Thymus (tissue), 11 donors: ENCODE data around the gene VPS35L. TPM values are rescaled to one million over a fixed set of nuclear protein-coding genes. Genes with fewer than 3 reads are reported as not detected.
"Not testable (repeated sequence)": the region's sequence is repeated elsewhere in the genome, so short reads cannot be mapped to it uniquely, and the experiment has no call there.

ENCODE experiments used
- DNase-seq, 9 donors: peaks; one replicate each; pipeline ENCODE4 v3.0.0-alpha.2; 2013; ENCODE audit warnings: low spot score in 9 of 9, low read depth in 6 of 9, missing footprints in 1 of 9
- H3K27ac ChIP-seq, 2 donors: one replicate each; pipeline ENCODE4 v1.5.1; 2013; ENCODE audit warnings: control low read depth in 1 of 2, low read depth in 1 of 2, low read length in 1 of 2, mild to moderate bottlenecking in 1 of 2, moderate library complexity in 1 of 2
- H3K27me3 ChIP-seq, 2 donors: one replicate each; pipeline ENCODE4 v1.5.1; 2013; ENCODE audit warnings: low read length in 1 of 2; ENCODE audit not compliant: control insufficient read depth in 2 of 2, insufficient read depth in 1 of 2
- H3K36me3 ChIP-seq, 2 donors: one replicate each; pipeline ENCODE4 v1.5.1; 2013; ENCODE audit warnings: low read length in 1 of 2, mild to moderate bottlenecking in 1 of 2, moderate library complexity in 1 of 2; ENCODE audit not compliant: control insufficient read depth in 2 of 2, insufficient read depth in 2 of 2
- H3K4me1 ChIP-seq, 2 donors: one replicate each; pipeline ENCODE4 v1.5.1; 2013; ENCODE audit warnings: low read length in 2 of 2; ENCODE audit not compliant: control insufficient read depth in 2 of 2, insufficient read depth in 2 of 2
- H3K4me3 ChIP-seq, 2 donors: one replicate each; pipeline ENCODE4 v1.5.1; 2013; ENCODE audit warnings: low read length in 2 of 2, control low read depth in 1 of 2, mild to moderate bottlenecking in 1 of 2
- H3K9me3 ChIP-seq, 2 donors: one replicate each; pipeline ENCODE4 v1.5.1; 2013; ENCODE audit warnings: low read length in 1 of 2, mild to moderate bottlenecking in 1 of 2; ENCODE audit not compliant: control insufficient read depth in 2 of 2, insufficient read depth in 1 of 2
- WGBS: extraction: QIAGEN DNeasy Blood & Tissue Kit; methylation state at CpG from one replicate; pipeline ENCODE4 v1.1.7; 2013; 5-methylcytosine and 5-hydroxymethylcytosine counted together
- polyA plus RNA-seq: library from polyadenylated mRNA; stranded (reverse); fragments of 200-250 nt; gene quantifications from one replicate; pipeline ENCODE4 v1.2.3, GENCODE V29; 2013
- total RNA-seq: library from RNA; stranded (reverse); fragments of 120-200 nt; gene quantifications from one replicate; pipeline ENCODE4 v1.2.4, GENCODE V29; 2013
- donor health status: healthy.

Gene VPS35L
- total and polyA plus RNA-seq, 2 donors, result 19.5 to 23.7 TPM

DNA sequence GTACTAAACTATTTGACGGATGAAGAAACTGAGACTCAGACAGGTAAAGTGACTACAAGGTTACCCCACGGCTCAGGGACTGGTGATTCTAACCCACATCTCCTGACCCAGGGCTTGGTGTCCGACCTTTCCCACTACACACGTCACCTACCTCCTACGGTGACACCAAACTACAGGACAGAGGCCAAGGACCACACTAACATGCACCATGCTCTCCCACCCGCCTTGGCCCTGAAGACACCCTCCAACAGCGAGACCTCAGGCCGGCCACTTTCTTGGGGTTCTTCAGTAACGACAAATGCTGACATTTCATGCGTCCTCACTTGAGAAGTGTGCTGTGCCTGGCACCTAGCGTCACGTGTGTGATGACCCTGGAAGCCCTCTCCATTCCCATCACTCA lies 156.1 kb downstream of the VPS35L start:
- H3K4me1 ChIP-seq, result no peaks in the 10 kb centered on the region
- H3K27ac ChIP-seq, result no peak overlapping the region
- no peak for DNase-seq
- H3K4me3 ChIP-seq, result no peak overlapping the region
- H3K27me3 ChIP-seq, result no peaks in the 10 kb centered on the region
- H3K36me3 ChIP-seq, result peaks cover 17 to 24% of the 10 kb centered on the region in 2 donors
- no peaks in the 10 kb centered on the region for H3K9me3 ChIP-seq
- WGBS, result 93% methylated on average over 12 of the region's 12 CpGs

DNA sequence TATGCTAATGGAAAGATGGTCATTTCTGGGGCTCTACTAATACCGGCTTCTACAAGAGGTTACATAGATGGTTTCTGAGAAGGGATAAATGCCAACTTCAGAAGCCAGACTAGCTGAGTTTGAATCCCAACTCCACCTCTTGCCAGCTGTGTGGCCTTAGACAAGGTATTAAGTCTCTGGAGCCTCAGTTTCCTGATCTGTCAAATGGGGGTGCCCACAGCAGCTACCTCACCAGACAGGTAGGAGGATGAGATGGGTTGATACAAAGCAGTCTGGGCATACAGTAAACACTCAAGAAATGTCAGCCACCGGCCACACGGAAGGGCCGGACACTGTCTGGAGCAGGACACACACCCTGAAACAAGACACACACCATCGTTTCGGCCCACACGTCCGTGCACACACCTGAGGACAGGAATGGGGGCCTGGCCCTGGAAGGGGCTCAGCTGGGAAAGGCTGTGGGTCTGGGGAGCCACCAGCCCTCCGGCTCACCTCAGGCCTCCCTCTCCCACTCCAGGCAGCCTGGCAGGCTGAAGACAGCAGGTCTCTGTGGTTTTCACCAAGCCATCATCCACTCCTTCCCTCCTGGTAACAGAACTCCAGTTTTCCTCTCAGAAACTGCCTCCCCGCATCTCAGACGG lies 157.0 kb downstream of the VPS35L start:
- Histone ChIP-seq H3K27me3 (no peaks in the 10 kb centered on the region), H3K36me3 (peaks cover 12 to 24% of the 10 kb centered on the region in 2 donors), H3K27ac (no peak overlapping the region), H3K4me1 (peaks cover 6% of the 10 kb centered on the region in 2 donors), H3K9me3 (no peaks in the 10 kb centered on the region), H3K4me3 (no peak overlapping the region)
- DNase-seq, result no peak
- WGBS, result 93% methylated on average over 11 of the region's 11 CpGs

DNA sequence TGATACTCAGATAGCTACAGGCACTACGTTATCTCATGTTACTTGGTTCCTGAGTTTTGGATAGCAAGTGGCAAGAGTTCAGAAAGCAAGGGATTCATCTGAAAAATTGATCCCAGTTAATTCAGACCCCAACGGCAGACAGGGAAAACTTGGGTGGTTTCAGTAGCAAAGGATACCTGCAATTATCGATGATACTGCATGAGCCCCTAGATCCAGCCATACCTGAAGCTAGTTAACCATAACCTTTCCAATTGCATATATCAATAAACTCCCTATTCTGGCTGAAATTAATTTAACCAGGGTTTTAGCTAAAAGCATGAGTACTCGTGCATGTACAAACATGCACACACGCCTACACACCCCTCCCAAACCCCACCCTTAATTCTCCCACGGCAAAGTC lies 158.2 kb downstream of the VPS35L start:
- Histone ChIP-seq H3K36me3 (peaks cover 12 to 22% of the 10 kb centered on the region in 2 donors), H3K27ac (no peak overlapping the region)

DNA sequence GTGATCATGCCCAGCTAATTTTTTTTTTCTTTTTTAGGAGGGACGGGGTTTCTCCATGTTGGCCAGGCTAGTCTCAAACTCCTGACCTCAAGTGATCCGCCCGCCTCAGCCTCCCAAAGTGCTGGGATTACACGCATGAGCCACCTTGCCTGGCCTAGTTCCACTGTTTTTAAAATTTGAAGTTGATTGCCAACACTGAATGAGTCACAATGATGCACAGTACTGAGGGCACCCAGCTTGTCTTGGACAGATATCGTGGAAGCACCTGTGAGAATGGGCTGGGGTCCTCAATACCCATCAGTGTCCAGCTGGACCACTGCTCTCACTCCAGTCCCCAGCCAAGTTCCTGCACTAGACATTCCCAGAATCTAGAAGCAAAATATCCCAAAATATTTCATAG lies 160.1 kb downstream of the VPS35L start:
- WGBS, result 96% methylated on average over 5 of the region's 5 CpGs
- no peaks in the 10 kb centered on the region for H3K9me3 ChIP-seq
- H3K27ac ChIP-seq, result no peak overlapping the region
- DNase-seq, result no peak
- H3K4me1 ChIP-seq, result peaks cover 6 to 12% of the 10 kb centered on the region in 2 donors
- peaks cover 6 to 8% of the 10 kb centered on the region in 2 donors for H3K36me3 ChIP-seq
- H3K27me3 ChIP-seq, result no peaks in the 10 kb centered on the region
- H3K4me3 ChIP-seq, result no peak overlapping the region

More for the DNA sequence above, 158.2 kb downstream of the VPS35L start:
- Histone ChIP-seq H3K27me3 (no peaks in the 10 kb centered on the region), H3K9me3 (no peaks in the 10 kb centered on the region), H3K4me3 (no peak overlapping the region), H3K4me1 (peaks cover 6 to 7% of the 10 kb centered on the region in 2 donors)
- 97% methylated on average over 6 of the region's 6 CpGs for WGBS
- DNase-seq, result no peak

DNA sequence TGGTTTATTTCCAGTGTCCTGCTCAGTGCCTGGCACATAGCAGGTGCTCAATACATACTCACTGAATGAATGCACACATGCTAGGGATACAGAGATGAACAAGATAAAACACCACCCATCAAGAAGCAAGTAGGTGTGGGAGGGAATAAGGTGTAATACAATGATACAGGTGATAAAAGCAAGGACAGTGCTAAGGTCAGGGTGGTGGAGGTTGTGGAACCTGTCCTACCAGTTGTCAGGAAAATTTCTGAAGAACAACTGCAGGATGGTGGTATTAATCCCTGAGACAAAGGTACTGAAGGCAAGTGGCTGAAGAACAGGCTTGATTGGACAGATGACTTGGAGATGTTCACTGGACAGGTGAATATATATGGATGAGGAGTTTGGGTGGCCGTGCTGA lies 160.7 kb downstream of the VPS35L start:
- H3K27ac ChIP-seq, result no peak overlapping the region
- 100% methylated on average over 1 of the region's 1 CpG for WGBS

DNA sequence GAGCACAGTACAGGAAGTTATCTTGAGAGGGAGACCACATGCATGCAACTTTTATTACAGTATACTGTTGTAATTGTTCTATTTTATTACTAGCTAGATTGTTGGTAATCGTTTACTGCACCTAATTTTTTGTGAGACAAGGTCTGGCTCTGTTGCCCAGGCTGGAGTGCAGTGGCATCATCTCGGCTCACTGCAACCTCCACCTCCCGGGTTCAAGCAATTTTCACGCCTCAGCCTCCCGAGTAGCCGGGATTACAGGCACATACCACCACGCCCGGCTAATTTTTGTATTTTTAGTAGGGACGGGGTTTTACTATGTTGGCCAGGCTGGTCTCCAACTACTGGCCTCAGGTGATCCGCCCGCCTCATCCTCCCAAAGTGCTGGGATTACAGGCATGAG lies 161.2 kb downstream of the VPS35L start:
- not testable (repeated sequence) for H3K9me3 ChIP-seq, H3K36me3 ChIP-seq, H3K4me3 ChIP-seq, DNase-seq, H3K27me3 ChIP-seq, H3K27ac ChIP-seq
- WGBS, result 88% methylated on average over 11 of the region's 11 CpGs
- peaks cover 6 to 12% of the 10 kb centered on the region in 2 donors for H3K4me1 ChIP-seq

More for the DNA sequence above, 160.7 kb downstream of the VPS35L start:
- no peak for DNase-seq
- H3K4me3 ChIP-seq, result no peak overlapping the region
- no peaks in the 10 kb centered on the region for H3K27me3 ChIP-seq
- no peaks in the 10 kb centered on the region for H3K9me3 ChIP-seq
- peaks cover 6 to 12% of the 10 kb centered on the region in 2 donors for H3K4me1 ChIP-seq
- H3K36me3 ChIP-seq, result peaks cover 6 to 8% of the 10 kb centered on the region in 2 donors

DNA sequence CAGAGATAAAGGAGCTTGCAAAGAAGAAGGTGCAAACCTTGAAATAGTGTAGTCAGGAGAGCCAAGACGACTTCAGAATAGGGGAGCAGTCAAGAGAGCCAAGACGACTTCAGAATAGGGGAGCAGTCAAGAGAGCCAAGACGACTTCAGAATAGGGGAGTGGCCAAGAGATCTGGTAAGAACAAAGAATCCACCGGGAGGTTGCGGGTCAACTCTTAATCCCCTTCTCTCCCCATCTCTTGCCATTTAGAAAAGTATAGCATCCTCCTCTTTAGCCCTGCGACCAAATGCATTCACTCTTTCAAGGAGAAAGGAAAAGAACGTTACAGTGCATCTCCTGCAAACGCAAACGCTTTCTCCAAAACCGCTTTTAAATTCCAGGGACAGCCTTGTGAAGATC lies 161.8 kb downstream of the VPS35L start:
- no peaks in the 10 kb centered on the region for H3K27me3 ChIP-seq
- peaks cover 6 to 7% of the 10 kb centered on the region in 2 donors for H3K36me3 ChIP-seq
- no peaks in the 10 kb centered on the region for H3K9me3 ChIP-seq
- H3K4me1 ChIP-seq, result peaks cover 6 to 12% of the 10 kb centered on the region in 2 donors
- WGBS, result 1% methylated on average over 10 of the region's 10 CpGs
- no peak overlapping the region for H3K27ac ChIP-seq
- no peak for DNase-seq
- peak overlapping the region; percentile 72 to 92 for H3K4me3 ChIP-seq

DNA sequence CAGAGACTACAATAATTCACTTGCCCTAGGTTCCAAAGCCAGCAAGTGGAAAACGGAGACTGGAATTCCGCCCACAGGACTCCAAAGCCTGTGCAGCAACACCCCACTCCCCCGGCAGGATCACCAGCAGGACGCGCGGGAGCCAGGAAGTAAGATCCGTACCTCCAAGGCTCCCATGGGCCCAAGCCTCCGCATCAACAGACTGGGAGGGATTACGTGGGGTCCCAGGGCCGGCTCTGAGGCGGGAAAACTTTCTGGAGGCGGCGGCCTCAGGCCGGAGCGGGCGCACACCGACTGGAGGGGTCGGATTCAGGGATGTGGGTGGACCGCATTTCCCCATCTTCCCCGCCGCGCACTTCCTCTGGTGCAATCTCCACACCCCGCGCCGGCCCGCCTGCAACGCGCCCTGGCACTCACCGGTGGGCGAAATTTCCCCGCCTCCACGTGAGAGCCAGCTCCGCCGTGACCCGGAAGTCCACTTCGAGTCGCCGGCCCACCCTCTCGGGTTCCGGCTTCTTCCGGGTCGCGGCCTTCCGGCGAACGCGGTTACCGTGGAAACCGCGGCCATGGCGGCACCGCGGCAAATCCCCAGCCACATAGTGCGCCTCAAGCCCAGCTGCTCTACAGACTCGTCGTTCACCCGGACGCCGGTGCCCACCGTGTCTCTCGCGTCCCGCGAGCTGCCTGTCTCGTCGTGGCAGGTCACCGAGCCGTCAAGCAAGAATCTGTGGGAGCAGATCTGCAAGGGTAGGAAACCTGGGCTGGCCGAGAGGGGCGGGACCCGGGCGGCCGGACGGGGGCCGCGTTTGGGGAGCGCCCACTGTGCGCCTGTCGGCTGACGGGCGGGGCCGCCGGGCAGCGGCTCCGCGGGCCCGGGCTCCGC lies 162.5 kb downstream of the VPS35L start, which contains the start of the genes IQCK and KNOP1:
TSS of gene IQCK (plus strand) at position 531 of the 883 bp plus-strand sequence. CDS start at position 567, 36 bp downstream.
TSS of gene KNOP1 (minus strand) at position 487 of the 883 bp plus-strand sequence. CDS start 3,192 bp downstream, outside the sequence.
- peaks cover 6 to 12% of the 10 kb centered on the region in 2 donors for H3K4me1 ChIP-seq
- no peaks in the 10 kb centered on the region for H3K9me3 ChIP-seq
- under 1% methylated on average over 88 of the region's 88 CpGs for WGBS
- H3K27ac ChIP-seq, result peak within 1 kb of the TSS in 1 of 2 donors; percentile 15
- H3K36me3 ChIP-seq, result peaks cover 5 to 6% of the 10 kb centered on the region in 2 donors
- no peaks in the 10 kb centered on the region for H3K27me3 ChIP-seq
- peak within 1 kb of the TSS; percentile 72 to 92 for H3K4me3 ChIP-seq
- peak; percentile 70 to 93 (median 76) for DNase-seq

DNA sequence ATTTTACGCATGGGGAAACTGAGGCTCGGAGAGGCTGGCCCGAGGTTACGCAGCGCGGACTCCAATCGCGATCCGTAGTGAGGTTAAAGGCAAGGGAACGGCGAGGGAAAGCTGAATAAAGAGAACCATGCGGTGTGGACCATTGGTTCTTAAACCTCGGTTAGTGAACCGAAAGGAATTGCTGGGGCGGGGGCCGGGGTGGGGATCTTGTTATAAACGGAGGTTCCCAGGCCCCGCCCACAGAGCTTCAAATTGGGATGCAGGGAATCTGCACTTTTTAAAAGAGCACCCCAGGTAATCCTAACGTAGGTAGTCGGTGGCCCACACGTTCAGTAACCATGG lies 163.1 kb downstream of the VPS35L start:
- H3K27ac ChIP-seq, result no peak overlapping the region
- peaks cover 5 to 6% of the 10 kb centered on the region in 2 donors for H3K36me3 ChIP-seq
- no peaks in the 10 kb centered on the region for H3K27me3 ChIP-seq
- peaks cover 6 to 12% of the 10 kb centered on the region in 2 donors for H3K4me1 ChIP-seq
- DNase-seq, result no peak
- 1% methylated on average over 21 of the region's 21 CpGs for WGBS
- peak overlapping the region; percentile 72 to 92 for H3K4me3 ChIP-seq
- no peaks in the 10 kb centered on the region for H3K9me3 ChIP-seq
